ENCODE results near the gene FAT2. TPM values are rescaled to one million over a fixed set of nuclear protein-coding genes. Genes with fewer than 3 reads are reported as not detected.

Gene FAT2
- total and polyA plus RNA-seq, 10 of the 15 experiments (the other 5 are each of a cell fraction or from before 2014, with no cell fraction given): 0.01 to 0.06 (median 0.03) TPM; not detected in 3

- H3K9me3 ChIP-seq (replicated peaks; ENCODE audit: control insufficient read depth, insufficient read depth, low read length): no peaks in the 10 kb centered on the region
- no peak overlapping the region for H3K27ac ChIP-seq (ENCODE audit: control insufficient read depth, insufficient read depth)
- no peak overlapping the region for H3K4me2 ChIP-seq (ENCODE audit: control insufficient read depth, insufficient read depth)
- no peak overlapping the region for H3K9ac ChIP-seq (ENCODE audit: control insufficient read depth, insufficient read depth, low read length)
- ChIA-PET RAD21 (ENCODE audit: unreplicated experiment) (no interaction called here), CTCF (interaction anchor here (0.9 kb wide), 1 partner anchor 122 kb away, joined by 4 read pairs; no protein-coding TSS in a partner anchor), POLR2A (no interaction called here), SMC1A (ENCODE audit: uncharacterized antibody, unreplicated experiment) (no interaction called here)
- intact Hi-C loops (cut with micrococcal nuclease; ENCODE audit: unreplicated experiment): no loop called here
- no peak for DNase-seq (ENCODE audit: low read depth, low spot score)
- BruUV-seq (replicated peaks): no TSS peak
- H4K20me1 ChIP-seq (ENCODE audit: control insufficient read depth, insufficient read depth): no peaks in the 10 kb centered on the region
- no peaks in the 10 kb centered on the region for H3K79me2 ChIP-seq (ENCODE audit: control insufficient read depth, insufficient read depth, low read length)
- 78% methylated on average over 5 of the region's 5 CpGs for WGBS (ENCODE audit: insufficient coverage, insufficient replicate concordance, low lambda C conversion rate, missing lambda C conversion rate)
- no peak overlapping the region for H3K4me3 ChIP-seq
- no peak overlapping the region for H2AFZ ChIP-seq (ENCODE audit: control insufficient read depth, low read depth, low read length)
- ATAC-seq: no peak
- no peaks in the 10 kb centered on the region for H3K4me1 ChIP-seq (ENCODE audit: control insufficient read depth, insufficient read depth, low read length)
- in situ Hi-C loops (cut with MboI): no loop called here
- H3K27me3 ChIP-seq (replicated peaks in 1 of 2; ENCODE audit: control insufficient read depth in 2 of 2, insufficient read depth in 2 of 2, low read length in 1 of 2): no peaks in the 10 kb centered on the region
- no peak for FAIRE-seq
- H3K36me3 ChIP-seq (ENCODE audit: control insufficient read depth in 2 of 2, insufficient read depth in 2 of 2, low read length in 1 of 2): no peaks in the 10 kb centered on the region
- TF ChIP-seq SMAD5 (IDR thresholded peaks at IDR 0.05; ENCODE audit: low read depth) (no peak), HSF1 (IDR thresholded peaks at IDR 0.05; ENCODE audit: low read depth, low read length) (no peak), SPI1 (IDR thresholded peaks at IDR 0.05; ENCODE audit: borderline replicate concordance, insufficient read depth, low read depth, low read length) (no peak), ZNF592 (IDR thresholded peaks at IDR 0.05) (no peak), PKNOX1 (IDR thresholded peaks at IDR 0.05) (no peak), FOXM1 (IDR thresholded peaks at IDR 0.05; ENCODE audit: low read depth, low read length) (no peak), ELK1 (IDR thresholded peaks at IDR 0.05; ENCODE audit: low read depth, low read length) (no peak), REST (IDR thresholded peaks at IDR 0.05; ENCODE audit: low read depth, low read length) (no peak), KDM1A (IDR thresholded peaks at IDR 0.05; ENCODE audit: borderline replicate concordance) (no peak), BCL11A (IDR thresholded peaks at IDR 0.05; ENCODE audit: low read depth, low read length) (no peak), NFIC (IDR thresholded peaks at IDR 0.05; ENCODE audit: low read depth, low read length) (no peak), CEBPB (IDR thresholded peaks at IDR 0.05; ENCODE audit: borderline replicate concordance in 1 of 2, low read depth in 2 of 2, low read length in 2 of 2) (no peak), SMAD1 (IDR thresholded peaks at IDR 0.05; ENCODE audit: low read depth, partially characterized antibody) (no peak)
Observed at GRCh38 chr5:151631941-151632340, 40.8 kb upstream of the FAT2 start.
